Measurements from ENCODE around the gene TBCA.

- TF ChIP-seq CTCF (conservative IDR thresholded peaks at IDR 0.05 in 1 of 2, IDR thresholded peaks at IDR 0.05 in 1 of 2; ENCODE audit: extremely low read depth in 1 of 2, insufficient read depth in 1 of 2, low read depth in 1 of 2, low read length in 2 of 2) = no peak
- no peak for TF ChIP-seq EZH2 (IDR thresholded peaks at IDR 0.05; ENCODE audit: borderline replicate concordance, low read length)
Measured at GRCh38 chr5:77797136-77797535, 21.0 kb upstream of the TBCA start.

All from mammary epithelial cell (primary cell).